ENCODE results near the gene DLEU7. TPM values are rescaled to one million over a fixed set of nuclear protein-coding genes. Genes with fewer than 3 reads are reported as not detected.

The DLEU7 gene
- total RNA-seq, 1 experiment from 2014 or later = not detected

GRCh38 chr13:50867637-50867945 lies 24.1 kb upstream of the DLEU7 start:
- H3K9me3 Mint-ChIP-seq (ENCODE audit: low read depth, unreplicated experiment) = no peaks in the 10 kb centered on the region
- H3K27me3 Mint-ChIP-seq (ENCODE audit: unreplicated experiment) = no peaks in the 10 kb centered on the region
- no peak overlapping the region for H3K27ac Mint-ChIP-seq (ENCODE audit: unreplicated experiment)
- CTCF ChIA-PET = no interaction called here
- H3K4me1 Mint-ChIP-seq (ENCODE audit: low read depth, unreplicated experiment) = no peaks in the 10 kb centered on the region
- TF ChIP-seq CTCF (IDR thresholded peaks at IDR 0.05; ENCODE audit: unreplicated experiment) = no peak
- H3K36me3 Mint-ChIP-seq (ENCODE audit: insufficient read depth, unreplicated experiment) = no peaks in the 10 kb centered on the region
- intact Hi-C loops (cut with micrococcal nuclease; ENCODE audit: unreplicated experiment) = no loop called here
- DNase-seq = no peak
- H3K4me3 Mint-ChIP-seq (ENCODE audit: low read depth, unreplicated experiment) = no peak overlapping the region
- no TSS peak for BruUV-seq (replicated peaks)

GRCh38 chr13:50866817-50867636 lies 23.5 kb upstream of the DLEU7 start:
- CTCF ChIA-PET = no interaction called here
- intact Hi-C loops (cut with micrococcal nuclease; ENCODE audit: unreplicated experiment) = no loop called here
- H3K4me1 Mint-ChIP-seq (ENCODE audit: low read depth, unreplicated experiment) = no peaks in the 10 kb centered on the region
- DNase-seq = no peak
- H3K4me3 Mint-ChIP-seq (ENCODE audit: low read depth, unreplicated experiment) = no peak overlapping the region
- no peaks in the 10 kb centered on the region for H3K9me3 Mint-ChIP-seq (ENCODE audit: low read depth, unreplicated experiment)
- BruUV-seq (replicated peaks) = no TSS peak
- no peaks in the 10 kb centered on the region for H3K36me3 Mint-ChIP-seq (ENCODE audit: insufficient read depth, unreplicated experiment)
- H3K27ac Mint-ChIP-seq (ENCODE audit: unreplicated experiment) = no peak overlapping the region
- no peaks in the 10 kb centered on the region for H3K27me3 Mint-ChIP-seq (ENCODE audit: unreplicated experiment)
- no peak for TF ChIP-seq CTCF (IDR thresholded peaks at IDR 0.05; ENCODE audit: unreplicated experiment)

- BruUV-seq (replicated peaks) = no TSS peak
- H3K9me3 Mint-ChIP-seq (ENCODE audit: low read depth, unreplicated experiment) = no peaks in the 10 kb centered on the region
These were observed 21.0 kb upstream of the DLEU7 start for GRCh38 chr13:50864492-50864891.

GRCh38 chr13:50855681-50856080 lies 12.2 kb upstream of the DLEU7 start:
- Mint-ChIP-seq H3K4me3 (ENCODE audit: low read depth, unreplicated experiment) (no peak overlapping the region), H3K27ac (ENCODE audit: unreplicated experiment) (no peak overlapping the region), H3K27me3 (ENCODE audit: unreplicated experiment) (peaks cover 14% of the 10 kb centered on the region), H3K4me1 (ENCODE audit: low read depth, unreplicated experiment) (no peaks in the 10 kb centered on the region), H3K9me3 (ENCODE audit: low read depth, unreplicated experiment) (no peaks in the 10 kb centered on the region), H3K36me3 (ENCODE audit: insufficient read depth, unreplicated experiment) (no peaks in the 10 kb centered on the region)
- CTCF ChIA-PET = no interaction called here
- intact Hi-C loops (cut with micrococcal nuclease; ENCODE audit: unreplicated experiment) = no loop called here
- TF ChIP-seq CTCF (IDR thresholded peaks at IDR 0.05; ENCODE audit: unreplicated experiment) = no peak
- DNase-seq = no peak
- BruUV-seq (replicated peaks) = no TSS peak

More at GRCh38 chr13:50864492-50864891, 21.0 kb upstream of the DLEU7 start:
- Mint-ChIP-seq H3K4me3 (ENCODE audit: low read depth, unreplicated experiment) (no peak overlapping the region), H3K27ac (ENCODE audit: unreplicated experiment) (no peak overlapping the region), H3K27me3 (ENCODE audit: unreplicated experiment) (no peaks in the 10 kb centered on the region), H3K4me1 (ENCODE audit: low read depth, unreplicated experiment) (no peaks in the 10 kb centered on the region), H3K36me3 (ENCODE audit: insufficient read depth, unreplicated experiment) (no peaks in the 10 kb centered on the region)
- CTCF ChIA-PET = interaction anchor here (0.7 kb wide), 1 partner anchor 16 kb away, joined by 3 read pairs; no protein-coding TSS in a partner anchor
- TF ChIP-seq CTCF (IDR thresholded peaks at IDR 0.05; ENCODE audit: unreplicated experiment) = no peak
- intact Hi-C loops (cut with micrococcal nuclease; ENCODE audit: unreplicated experiment) = no loop called here
- DNase-seq = no peak

Data from Calu3 (cell line).